Stimulated activated CD8-positive, alpha-beta memory T cell treated with anti-CD3 and anti-CD28 coated beads, Interleukin-12 subunit alpha, Interleukin-12 subunit beta, amount 100 ng/mL, for 1 hour (primary cell): ENCODE measurements around the gene KRT78.
"Not testable (repeated sequence)": the region's sequence is repeated elsewhere in the genome, so short reads cannot be mapped to it uniquely, and the experiment has no call there.

Experiments used
- DNase-seq: peaks from one replicate; pipeline ENCODE4 v3.0.0-alpha.2; 2020; ENCODE audit warnings: low read depth

KRT78 gene

GRCh38 chr12:52796429-52796794, 52.4 kb downstream of the KRT78 start:
- DNase-seq: no peak

- DNase-seq: no peak
Measured at GRCh38 chr12:52795694-52796428, 52.9 kb downstream of the KRT78 start, which contains the start of gene KRT3. Gene KRT3, minus strand, starts transcription at chr12:52796117. Its CDS starts 75 bp downstream, at chr12:52796042.

- DNase-seq: not testable (repeated sequence)
Measured at GRCh38 chr12:52795332-52795674, 53.5 kb downstream of the KRT78 start.

- DNase-seq: no peak
Measured at GRCh38 chr12:52794479-52795331, 54.1 kb downstream of the KRT78 start.

- no peak for DNase-seq
Measured at GRCh38 chr12:52792185-52793029, 56.4 kb downstream of the KRT78 start.

GRCh38 chr12:52791271-52792184, 57.3 kb downstream of the KRT78 start:
- DNase-seq: no peak

- DNase-seq: no peak
Measured at GRCh38 chr12:52790427-52791270, 58.1 kb downstream of the KRT78 start.

- DNase-seq: no peak
Measured at GRCh38 chr12:52789637-52790426, 59.0 kb downstream of the KRT78 start.

GRCh38 chr12:52788876-52789636, 59.7 kb downstream of the KRT78 start:
- no peak for DNase-seq

- DNase-seq: no peak
Measured at GRCh38 chr12:52788192-52788875, 60.5 kb downstream of the KRT78 start.
